Fibroblast of upper back skin (primary cell): ENCODE measurements around the gene MORC1.
"Not testable (repeated sequence)": the region's sequence is repeated elsewhere in the genome, so short reads cannot be mapped to it uniquely, and the experiment has no call there.

Experiments used
- DNase-seq: peaks from one replicate; pipeline ENCODE4 v3.0.0-alpha.2; 2013

Gene MORC1

DNA sequence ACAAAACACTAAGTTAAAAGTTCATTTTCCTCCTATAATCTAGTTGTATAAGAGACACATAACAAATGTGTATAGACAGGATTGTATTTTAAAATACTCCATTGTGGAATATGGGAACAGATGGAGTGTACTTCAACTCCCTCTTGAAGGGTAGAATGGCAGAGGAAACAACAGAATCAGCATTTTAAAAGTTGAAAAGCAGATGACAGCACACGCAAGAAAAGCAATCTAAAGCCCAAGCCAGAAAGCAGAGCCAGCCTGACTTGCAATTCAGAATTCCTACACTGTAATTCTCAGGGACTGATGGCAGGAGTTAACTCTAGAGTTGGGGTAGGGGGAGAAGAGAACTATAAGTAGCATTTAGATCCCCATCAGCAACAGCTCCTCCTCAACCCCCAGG lies 22.8 kb downstream of the MORC1 start:
- no peak for DNase-seq

DNA sequence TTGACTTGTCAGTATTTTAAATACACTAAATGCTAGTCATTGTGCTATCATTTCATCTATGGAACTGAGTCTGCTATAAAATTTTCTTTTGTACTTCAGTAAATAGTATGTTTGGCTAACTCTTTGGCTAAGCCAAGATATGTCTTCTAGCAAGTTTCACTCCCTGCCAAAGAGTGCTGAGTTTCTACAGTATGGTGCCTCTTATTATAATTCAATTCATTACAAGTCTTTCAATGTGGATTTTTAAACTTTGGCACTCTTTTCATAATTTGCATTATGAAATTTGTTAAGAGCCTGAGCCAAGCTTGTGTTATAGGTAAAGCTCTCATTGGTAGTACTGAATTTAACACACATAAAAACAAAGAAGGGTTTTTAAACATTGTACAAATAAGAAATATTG lies 24.4 kb downstream of the MORC1 start:
- no peak for DNase-seq

DNA sequence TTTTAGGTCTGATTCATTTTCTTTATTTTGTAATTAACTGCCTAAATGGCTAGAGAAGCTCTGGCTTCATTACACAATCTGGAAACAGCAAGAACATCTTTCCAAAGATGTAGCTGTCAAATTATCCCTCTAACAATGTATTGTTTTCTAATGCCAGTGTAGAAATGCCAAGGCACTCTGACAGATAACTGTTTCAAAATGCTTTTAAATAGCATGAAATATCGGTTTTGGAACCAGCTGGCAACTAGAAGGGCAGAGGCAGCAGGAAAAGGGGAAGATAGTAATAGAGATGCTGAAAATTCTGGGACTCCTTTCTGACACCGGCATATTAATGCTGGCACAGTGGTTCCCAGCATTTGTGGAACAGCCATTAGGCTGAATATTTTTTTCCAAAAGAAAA lies 26.1 kb downstream of the MORC1 start:
- DNase-seq = no peak

DNA sequence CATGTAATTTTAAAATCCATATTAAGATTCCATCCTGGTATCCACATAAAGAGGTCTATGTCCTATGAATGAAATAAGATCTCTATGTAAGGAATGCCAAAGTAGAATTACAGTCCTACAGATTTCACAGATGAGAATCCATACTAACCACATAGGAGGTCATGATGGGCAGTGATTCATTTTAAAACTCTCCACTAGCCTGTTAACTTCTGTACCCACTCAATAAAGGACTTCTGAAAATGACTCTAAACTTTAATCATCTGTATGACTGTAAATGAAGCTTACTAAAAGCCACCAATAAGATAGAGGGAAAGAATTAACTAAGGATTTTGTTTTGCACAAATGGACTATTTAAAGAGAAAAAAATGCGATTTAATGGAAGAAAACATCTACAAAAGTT lies 28.7 kb downstream of the MORC1 start:
- peak; percentile 2 for DNase-seq

DNA sequence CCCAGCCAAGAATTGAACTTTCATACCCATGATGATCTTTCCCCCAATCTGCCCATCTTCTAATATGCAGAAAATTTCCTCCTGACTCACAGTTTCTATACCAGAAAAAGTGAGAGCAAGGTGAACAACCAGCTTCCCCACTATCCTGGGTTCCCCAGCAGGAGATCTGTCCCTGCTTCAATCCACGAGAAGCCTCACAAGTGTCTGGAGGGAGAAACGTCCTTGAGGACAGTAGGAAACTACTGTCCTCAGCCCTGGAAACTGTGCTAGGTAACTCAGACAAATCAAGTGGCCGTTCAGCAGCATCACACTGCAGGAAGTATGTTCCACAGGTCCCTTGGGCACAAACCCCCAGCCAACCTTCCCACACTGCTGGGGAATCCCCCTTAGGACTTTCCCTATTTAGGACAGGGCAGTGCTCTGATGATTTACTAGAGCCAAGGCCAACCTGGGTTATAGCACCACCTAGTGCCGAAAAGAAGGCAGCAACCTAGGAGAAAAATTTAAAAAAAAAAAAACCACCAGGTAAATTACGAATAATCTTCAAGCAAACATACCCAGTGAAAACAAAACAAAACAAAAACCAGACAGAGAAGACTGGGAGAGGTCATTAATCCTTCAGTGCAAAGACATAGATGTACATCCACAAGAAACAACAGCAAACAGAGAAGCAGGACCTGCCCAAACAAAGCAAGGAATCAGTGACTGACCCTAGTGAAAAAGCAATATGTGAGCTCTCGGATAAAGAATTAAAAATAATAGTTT lies 36.0 kb downstream of the MORC1 start:
- DNase-seq = peak; percentile 14

DNA sequence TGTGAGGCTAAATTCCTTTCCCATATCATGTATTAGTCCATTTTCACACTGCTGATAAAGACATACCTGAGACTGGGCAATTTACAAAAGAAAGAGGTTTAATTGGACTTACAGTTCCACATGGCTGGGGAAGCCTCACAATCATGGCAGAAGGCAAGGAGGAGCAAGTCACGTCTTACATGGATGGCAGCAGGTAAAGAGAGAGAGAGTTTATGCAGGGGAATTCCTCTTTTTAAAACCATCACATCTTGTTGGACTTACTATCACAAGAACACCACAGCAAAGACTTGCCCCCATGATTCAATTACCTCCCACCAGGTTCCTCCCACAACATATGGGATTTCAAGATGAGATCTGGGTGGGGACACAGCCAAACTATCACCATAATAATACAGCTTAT lies 37.8 kb downstream of the MORC1 start:
- not testable (repeated sequence) for DNase-seq

DNA sequence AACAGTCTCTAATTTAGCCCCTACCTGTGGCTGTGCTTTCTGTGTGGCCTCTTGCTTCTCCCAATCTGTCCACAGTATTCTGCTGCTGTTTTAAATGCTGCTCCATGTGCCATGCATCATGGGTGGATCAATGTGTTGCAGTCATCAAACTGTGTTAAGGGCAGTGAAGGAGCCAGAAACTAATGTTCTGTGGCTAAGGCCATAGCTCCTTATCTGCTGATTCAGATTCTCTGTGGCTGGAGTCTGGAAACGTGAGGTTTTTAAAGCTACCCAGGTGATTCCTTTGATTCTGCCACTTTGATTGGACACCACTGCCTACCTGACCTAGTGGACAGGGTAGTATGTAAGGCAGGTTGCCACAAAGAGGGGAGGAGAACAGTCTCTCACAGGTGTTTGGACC lies 44.8 kb downstream of the MORC1 start:
- DNase-seq = no peak

DNA sequence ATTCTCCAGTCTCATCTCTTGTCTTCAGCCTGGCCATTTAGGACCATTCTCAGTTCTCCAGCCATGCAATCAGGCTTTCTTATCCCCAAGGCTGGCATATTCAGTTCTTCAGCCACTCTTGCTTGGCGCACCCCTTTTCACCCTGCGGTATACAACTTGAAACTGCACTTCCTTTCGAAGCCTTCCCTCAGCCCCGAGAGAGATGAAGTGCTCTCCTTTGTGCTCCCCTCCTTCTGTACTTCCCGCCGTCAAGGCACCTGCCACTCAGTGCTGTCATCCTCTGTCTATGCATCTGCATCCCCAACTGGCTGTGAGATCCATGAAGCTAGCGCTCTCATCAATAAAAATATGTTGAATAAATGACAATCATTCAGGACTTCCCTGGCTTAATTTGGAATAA lies 45.7 kb downstream of the MORC1 start:
- DNase-seq = no peak

DNA sequence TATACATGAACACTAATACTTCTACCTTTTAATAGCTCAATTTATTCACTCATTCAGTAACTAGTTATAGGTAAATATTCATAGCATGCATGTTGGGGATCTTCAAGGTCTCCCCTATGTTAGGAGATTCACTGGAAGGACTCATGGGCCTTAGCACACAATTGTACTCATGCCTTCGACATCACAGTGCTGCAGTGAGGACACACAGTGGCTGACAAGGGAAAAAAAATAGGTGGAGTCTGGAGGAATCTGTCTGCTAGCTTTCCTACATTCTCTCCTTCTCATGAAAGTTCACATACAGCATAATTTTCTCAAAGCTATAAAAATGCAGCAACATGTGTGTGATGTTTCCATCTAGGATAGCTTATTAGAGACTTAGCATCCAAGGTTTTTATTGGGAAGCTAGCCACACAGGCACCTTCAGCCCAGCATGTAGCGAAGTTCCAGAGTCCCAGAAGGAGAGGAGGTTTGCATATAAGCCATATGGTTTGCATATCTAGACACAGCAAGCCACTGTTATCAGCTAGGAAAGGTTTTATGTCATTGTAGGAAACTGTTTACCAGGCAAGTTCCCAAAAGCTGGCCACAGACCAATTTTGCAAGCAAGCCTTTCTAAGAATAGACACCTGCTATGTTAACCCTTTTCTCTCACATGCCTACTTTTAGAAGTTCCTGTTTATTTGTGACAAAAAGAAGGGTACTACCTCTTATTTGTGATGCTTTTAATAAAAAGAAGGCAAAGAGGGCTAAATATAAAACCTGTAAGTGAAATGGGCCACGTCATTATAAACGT lies 46.4 kb downstream of the MORC1 start:
- DNase-seq = no peak

DNA sequence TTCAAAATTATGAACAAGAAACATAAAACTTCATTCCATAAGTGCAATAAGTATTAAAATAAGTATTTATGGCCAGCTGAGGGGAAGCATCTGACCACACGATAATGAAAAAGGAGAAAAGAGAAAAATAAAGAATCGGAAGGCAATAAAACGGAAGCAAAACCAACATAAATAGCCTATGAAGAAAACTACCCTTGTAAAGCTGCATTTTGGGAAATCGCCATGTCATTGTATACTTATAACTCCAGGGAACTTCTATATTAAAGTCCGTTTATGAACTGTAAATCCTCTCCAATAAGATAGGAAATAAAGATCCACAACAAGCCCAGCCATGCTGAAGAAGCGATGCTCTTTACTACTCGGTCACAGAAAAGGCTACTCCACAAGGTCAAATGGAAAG lies 47.7 kb downstream of the MORC1 start:
- no peak for DNase-seq

DNA sequence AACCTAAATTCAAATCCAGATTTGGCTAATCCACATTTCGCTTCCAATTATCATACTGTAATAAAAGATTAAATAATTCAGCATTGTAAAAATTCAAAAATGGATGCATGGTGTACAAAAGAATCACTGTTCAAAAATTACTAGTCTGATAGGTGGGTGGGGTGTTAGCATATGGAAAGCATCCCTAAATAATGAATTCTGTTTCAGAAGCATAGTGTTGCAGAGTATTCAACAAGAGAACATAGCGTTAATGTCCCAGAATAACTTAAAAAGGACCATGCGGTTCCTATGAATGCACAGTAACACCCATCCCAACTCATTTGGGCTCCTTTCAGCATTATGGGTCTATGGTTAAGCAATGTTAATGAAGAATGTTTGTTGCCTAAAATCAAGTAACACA lies 51.1 kb downstream of the MORC1 start:
- no peak for DNase-seq

DNA sequence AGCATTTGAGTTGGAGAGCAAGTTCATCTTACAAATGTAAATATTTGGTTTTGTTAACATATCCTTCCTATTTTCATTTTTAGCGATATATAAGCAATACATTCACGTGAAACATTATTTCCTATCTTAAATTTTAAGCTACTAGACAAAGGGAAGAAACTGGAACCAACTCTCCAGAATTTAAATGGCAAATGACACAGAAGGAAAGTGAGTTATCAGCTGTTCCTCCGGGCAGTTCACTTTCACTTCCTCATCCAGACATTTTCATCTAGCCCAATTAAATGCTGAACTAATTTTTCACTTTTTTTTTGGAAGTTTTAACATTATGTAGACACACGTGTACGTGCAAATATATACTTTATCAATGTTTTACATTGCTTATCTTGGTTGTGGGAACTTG lies 58.7 kb downstream of the MORC1 start:
- DNase-seq = no peak

DNA sequence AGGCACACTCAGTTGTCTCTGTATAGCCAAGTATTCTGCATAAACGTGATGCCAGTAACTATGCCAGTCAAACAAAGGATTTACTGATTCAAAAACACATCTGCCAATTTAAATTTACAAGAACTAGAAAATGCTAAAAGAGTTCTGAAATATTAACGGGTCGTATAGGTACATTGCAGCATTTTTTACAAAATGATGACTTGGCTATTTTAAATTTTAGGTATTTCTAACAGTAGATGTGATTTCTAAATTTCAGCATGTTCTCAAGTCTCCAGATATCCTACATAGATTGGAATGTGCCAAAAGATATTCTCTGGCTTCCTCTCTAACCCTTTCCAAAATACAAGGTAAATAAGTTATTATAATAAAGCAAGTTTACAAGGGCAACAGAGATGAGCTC lies 60.3 kb downstream of the MORC1 start:
- DNase-seq = no peak

DNA sequence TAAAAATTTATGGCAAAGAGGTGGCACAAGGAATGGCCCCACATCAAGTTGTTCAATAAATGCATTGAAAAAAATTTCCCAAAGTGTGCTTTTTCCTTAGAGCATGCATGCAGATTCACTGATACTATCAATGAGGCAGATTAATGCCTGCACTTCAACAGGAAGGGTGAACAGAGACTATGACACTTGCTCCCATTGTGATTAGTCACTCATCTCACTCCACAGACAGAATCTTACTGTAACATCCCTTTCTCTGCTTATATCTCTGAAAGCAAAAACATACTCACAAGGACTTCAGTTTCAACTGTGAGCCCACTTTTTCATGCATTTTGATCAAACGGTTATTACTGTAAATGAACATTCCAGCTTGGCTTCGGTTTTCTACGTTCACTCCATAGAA lies 60.9 kb downstream of the MORC1 start:
- DNase-seq = no peak

DNA sequence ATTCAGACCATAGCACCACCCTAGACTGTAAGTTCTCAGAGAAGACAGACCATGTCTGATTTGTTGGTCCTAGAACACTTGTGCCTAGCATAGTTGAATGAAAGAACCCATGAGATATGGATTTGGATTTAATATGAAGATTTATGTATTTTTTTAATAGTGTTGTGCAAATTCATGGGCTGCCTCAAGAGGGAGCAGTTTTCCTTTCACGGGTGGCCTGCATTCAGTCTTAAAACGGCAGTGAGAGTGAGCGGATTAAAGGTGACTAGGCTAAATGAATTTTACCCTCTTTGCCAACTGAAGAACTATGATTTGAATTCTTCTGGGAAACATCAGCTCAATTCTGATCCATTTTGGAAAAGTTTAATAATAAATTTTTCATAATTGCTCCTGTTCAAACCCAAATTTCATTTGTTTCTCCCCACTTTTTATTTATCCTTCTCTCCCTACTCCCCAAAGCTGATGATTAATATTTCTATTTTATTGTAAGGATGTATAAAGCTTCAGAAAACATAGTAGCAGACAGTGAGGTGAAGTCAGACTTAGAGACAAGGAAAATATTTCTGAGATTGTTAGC lies 67.3 kb downstream of the MORC1 start:
- DNase-seq = peak; percentile 10

DNA sequence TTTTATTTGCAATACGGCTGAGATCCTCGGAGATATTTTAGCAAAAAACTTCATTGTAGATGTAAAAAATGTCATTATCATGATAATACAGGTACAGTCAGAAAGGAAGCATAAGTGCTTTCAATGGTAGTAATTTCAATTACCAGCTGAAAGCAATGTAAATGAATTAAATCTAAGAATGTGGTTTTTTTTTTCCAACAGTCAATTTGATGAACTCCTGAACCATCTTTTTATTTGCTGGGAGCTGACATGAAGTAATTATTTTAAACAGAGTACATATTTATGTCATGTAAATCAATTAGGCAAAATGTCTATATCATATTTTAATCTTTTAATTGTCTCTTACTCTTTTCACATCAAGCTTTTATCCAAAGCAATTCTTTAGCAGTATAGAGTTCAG lies 70.6 kb downstream of the MORC1 start:
- no peak for DNase-seq

DNA sequence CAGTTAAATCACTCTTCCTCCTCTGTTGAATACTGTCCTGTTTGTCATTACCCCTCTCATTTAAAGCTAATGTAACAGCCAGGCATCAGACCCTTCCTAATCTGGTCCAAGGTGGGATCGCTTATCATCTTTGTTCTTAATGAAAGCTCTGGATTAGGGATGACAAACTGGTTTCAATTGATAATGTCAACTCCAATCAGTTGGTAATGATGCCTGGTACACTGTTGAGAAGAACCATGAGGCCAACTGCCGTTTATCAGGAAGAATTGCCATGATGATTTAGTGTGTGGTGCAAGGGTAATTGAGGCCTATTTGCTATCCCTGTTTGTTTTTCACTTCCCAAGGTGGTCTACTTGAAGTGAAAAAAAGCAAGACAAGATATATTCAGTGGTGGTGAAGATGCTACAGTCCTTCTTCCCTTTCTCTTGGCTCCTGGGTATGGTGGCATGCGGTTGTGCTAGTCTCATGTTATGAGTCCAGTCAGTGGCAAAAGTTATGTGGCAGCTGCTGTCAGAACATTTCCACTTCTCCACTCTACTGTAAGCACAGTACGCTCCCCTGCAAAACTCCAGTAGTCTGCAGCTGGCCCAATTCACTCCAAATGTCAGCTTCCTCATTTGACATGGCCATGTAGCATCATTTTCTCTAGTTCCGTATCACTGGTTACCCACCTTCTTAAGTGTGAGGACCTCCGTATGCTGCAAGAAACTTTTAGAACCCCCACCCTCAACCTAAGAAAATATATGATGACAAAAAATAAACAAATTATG lies 72.5 kb downstream of the MORC1 start:
- DNase-seq = no peak

DNA sequence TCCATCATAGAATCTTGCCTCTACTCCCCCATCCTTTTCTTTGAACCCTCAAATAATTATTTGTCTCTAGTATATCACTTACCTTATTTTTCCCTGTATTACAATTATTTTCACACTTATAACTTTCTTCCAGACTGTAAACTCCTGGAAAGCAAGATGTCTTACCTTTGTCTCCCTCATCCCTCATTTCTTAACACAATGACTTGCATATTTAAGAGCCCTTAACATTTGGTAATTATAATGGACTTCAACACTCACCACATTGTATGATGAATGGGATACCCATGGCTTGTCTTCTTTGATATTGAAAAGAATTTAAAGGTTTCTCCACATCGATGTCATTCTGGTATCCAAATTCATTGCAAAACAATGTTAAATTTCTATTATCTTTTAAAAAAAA lies 82.9 kb downstream of the MORC1 start:
- no peak for DNase-seq

DNA sequence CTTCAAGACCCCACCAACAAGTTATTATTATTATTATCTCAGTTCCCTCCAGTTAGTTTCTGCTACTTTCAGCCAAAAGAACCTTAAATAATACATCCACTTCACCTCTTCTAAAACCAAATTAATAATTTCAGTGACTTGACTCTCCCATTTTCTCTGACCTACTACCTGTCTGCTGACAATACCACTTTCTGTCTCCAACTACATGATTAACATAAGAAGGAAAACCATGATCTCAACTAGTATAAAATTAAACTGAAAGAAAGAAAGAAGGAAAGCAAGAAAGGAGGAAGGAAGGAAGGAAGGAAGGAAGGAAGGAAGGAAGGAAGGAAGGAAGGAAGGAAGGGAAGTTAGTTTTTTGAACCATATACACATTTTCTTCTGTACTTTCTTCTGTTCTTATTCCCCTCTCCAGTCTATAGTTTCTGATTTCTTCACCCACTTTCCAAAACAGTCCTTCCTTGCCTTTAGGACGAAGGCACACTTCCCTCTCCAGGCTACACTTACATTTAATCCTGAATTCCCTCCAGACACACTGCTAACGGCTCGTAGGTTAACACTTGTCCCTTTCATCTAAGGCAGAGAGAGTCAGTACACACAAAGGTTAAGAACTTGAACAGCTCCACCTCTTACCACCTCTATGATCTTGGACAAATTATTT lies 84.8 kb downstream of the MORC1 start:
- DNase-seq = no peak

DNA sequence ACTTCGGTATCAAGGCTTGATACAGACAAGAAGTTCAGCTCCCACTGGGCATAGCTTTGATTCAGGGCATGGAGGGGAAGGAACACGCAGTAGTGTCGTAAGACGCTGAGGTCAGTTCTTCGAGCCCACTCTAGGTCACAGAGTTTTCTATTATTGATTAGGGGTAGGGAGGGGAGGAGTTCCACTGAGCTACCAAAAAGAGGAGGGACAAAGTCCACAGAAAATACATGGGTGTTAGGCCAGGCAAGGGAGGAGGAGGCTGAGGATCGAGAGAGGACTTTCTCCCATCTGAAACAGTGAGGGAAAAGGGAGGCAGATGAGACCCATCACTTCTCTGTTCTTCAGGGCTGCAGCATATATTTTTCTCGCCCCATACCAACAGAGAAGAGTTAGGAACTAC lies 89.2 kb downstream of the MORC1 start:
- DNase-seq = no peak

DNA sequence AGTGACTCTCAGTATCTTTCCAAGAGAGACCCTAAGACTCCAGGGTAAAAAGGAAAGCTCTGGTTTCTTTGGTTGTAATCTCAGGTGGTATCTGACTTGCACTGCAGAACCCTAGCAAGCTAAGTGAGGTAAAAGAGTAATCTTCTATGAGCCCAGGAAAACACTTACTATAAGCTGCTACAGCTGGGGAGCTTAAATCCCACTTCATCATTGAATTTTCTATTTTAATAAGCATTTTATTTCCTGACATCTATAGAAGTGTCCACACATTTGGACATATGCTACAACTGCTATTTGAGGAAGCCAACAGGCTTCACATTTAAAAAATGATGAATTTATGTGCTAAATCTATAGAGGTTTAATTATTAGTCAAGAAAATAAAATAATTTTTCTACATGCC lies 91.1 kb downstream of the MORC1 start:
- DNase-seq = no peak

DNA sequence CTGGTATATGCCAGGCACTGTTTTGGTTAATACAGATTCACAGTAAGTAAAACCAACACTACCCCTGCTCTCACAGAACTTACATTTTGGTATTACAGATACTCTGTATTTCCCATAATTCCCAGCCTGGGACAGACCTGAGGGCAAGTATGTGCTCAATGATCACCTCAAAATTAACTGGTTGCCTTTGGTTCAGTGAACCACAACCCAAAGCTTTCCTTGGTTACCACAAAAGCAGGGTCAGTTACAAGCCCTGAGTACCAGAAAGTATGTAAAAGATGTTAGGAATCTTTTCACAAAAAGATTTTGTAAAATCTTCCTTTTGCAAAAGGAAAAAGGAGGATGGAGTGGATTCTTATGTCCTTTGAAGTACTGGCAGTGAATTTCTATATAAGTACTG lies 92.0 kb downstream of the MORC1 start:
- DNase-seq = no peak
